Endometrium (tissue), 2 donors: ENCODE data around the gene POLA2.
A peak's percentile ranks its signal among the peaks of the same experiment; 100 is the strongest.
"Not testable (repeated sequence)": the region's sequence is repeated elsewhere in the genome, so short reads cannot be mapped to it uniquely, and the experiment has no call there.

Source experiments
- FAIRE-seq: peaks from 2 replicates; lab custom pipeline; 2012; peaks lifted over from hg19 to GRCh38; lab: Jason Lieb, UNC
- donor health status: control.
- donor health status: control.

POLA2 gene

GRCh38 chr11:65241692-65242091 is 20.1 kb upstream of the POLA2 start:
- no peak for FAIRE-seq

- FAIRE-seq: no peak
These were observed 19.4 kb upstream of the POLA2 start for GRCh38 chr11:65242389-65242788.

- FAIRE-seq: no peak
These were observed 18.0 kb upstream of the POLA2 start for GRCh38 chr11:65243797-65244196.

DNA sequence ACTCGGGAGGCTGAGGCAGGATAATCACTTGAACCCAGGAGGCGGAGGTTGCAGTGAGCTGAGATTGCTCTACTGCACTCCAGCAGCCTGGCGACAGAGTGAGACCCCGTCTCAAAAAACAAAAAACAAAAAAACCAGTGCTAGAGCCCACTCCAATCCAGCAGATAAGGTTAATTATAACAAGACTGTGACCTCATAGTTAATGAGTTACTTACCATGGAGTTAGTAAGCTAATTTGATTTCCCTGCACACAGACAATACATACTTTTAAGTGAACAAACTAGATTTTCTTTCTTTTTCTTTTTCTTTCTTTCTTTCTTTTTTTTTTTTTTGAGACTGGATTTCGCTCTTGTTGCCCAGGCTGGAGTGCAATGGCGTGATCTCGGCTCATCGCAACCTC is 16.7 kb upstream of the POLA2 start:
- not testable (repeated sequence) for FAIRE-seq

- no peak for FAIRE-seq
These were observed 15.3 kb upstream of the POLA2 start for GRCh38 chr11:65246506-65246905.

DNA sequence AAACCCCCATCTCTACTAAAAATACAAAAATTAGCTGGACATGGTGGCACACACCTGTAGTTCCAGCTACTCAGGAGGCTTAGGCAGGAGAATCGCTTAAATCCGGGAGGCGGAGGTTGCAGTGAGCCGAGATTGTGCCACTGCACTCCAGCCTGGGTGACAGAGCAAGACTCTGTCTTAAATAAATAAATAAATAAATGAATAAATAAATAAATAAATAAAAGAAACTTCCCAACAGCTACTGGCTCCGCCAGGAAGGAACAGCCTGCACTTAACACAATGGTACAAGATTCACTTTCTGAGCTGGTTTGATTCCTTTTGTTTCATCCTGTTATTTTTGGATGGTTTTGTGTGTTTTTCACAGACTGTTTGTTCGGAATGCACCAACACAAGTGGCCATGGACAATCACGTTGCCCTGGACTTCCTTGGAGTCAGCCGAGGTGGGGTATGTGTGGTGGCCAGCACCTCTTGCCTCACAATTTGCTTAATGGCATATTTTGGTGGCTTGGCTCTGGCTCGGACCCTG is 13.5 kb upstream of the POLA2 start:
- FAIRE-seq: not testable (repeated sequence)

DNA sequence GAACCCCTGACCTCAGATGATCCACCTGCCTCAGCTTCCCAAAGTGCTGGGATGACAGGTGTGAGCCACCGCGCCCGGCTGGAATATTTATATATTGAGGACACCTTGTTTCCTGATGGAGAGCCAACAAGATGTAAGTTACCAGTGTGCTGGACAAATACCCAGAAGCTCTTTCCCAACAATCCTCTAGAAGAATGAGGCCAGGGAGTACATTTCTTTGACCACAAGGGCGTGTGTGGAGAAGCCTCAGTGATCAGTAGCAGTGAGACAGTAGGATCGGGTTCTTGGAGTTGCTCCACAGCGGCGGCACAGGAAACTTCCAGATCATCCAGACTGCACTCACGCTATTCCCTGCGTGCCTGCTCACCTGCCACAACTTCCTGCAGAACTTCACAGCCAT is 10.3 kb upstream of the POLA2 start:
- FAIRE-seq: no peak

DNA sequence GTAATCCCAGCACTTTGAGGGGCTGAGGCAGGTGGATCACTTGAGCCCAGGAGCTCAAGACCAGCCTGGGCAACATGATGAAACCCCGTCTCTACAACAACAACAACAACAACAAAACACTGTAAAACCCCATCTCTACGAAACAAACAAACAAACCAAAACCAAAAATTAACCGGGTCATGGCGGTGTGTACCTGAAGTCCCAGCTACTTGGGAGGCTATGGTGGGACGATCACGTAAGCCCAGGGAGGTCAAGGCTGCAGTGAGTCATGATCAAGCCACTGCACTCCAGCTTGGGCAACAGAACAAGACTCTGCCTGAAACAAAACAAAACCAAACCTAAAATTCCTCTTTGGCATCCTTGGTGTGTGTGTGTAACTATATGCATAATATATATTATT is 7.0 kb upstream of the POLA2 start:
- FAIRE-seq: no peak

DNA sequence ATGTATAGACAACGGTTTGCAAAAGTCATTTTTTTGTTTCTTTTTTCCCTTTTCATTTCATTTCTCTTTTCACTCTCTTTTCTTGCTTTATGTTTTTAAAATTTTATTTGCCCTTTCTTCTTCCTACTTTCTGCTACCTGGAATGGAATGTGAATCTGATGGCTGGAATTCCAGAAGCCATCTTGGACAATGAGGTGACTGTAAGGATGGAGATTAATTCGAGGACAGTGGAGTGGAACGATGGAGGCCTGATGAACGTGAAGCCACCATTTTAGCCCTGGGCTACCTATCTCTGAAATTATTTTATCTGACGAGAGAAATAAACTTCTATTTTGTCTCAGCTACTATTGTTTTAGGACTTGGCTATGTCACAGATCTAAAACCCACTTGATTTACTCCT is 2.8 kb upstream of the POLA2 start:
- FAIRE-seq: no peak

- no peak for FAIRE-seq
These were observed 1.5 kb upstream of the POLA2 start for GRCh38 chr11:65260302-65260701.

DNA sequence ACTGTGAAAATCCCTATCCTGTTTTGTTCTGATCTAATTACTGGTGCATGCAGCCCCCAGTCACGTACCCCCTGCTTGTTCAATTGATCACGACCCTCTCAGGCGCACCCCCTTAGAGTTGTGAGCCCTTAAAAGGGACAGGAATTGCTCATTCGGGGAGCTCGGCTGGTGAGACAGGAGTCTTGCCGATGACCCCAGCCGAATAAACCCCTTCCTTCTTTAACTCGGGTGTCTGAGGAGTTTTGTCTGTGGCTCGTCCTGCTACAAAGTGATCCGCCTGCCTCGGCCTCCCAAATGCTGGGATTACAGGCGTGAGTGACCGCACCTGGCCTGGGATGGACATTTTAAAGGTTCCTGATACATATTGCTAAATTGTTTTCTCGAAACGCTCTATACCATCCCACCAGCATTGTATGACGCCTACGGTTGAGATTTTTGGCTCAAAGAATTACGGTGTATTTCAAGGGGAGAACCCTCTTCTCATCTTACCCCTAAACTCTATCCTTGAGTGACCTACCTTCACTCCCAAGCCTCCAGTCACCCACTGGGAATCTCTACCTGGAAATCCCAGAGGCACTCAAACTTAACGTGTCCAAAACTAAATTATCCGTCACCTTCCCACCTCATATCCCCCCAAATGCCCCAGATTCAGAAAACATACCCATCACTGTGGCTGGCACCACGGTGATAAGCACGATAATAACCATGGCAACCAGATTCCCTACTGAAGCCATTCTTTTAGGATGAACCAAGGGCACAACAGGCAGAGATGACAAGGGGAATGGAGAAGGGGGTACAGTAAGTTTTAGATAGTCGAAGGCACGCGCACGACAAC is 789 bp upstream of the POLA2 start:
- FAIRE-seq: no peak

DNA sequence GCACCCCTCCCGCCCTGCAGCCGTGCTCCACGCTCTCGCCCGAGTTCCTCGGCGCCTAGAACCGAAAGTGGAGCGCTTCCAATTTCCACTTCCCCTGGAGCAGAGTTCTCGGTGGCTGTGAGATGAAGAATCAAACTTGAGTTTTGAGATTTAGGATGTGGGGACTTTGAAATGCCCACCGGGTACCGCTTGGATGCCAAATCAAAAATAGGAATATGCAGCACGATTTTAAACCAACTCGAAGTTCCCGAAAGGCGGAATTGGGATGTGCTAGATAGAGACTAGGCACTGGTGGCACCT is 569 bp downstream of the POLA2 start:
- no peak for FAIRE-seq

GRCh38 chr11:65262776-65263175 is 1.0 kb downstream of the POLA2 start:
- no peak for FAIRE-seq

- FAIRE-seq: not testable (repeated sequence)
These were observed 3.0 kb downstream of the POLA2 start for GRCh38 chr11:65264747-65265146.

- no peak for FAIRE-seq
These were observed 4.4 kb downstream of the POLA2 start for GRCh38 chr11:65266210-65266609.

DNA sequence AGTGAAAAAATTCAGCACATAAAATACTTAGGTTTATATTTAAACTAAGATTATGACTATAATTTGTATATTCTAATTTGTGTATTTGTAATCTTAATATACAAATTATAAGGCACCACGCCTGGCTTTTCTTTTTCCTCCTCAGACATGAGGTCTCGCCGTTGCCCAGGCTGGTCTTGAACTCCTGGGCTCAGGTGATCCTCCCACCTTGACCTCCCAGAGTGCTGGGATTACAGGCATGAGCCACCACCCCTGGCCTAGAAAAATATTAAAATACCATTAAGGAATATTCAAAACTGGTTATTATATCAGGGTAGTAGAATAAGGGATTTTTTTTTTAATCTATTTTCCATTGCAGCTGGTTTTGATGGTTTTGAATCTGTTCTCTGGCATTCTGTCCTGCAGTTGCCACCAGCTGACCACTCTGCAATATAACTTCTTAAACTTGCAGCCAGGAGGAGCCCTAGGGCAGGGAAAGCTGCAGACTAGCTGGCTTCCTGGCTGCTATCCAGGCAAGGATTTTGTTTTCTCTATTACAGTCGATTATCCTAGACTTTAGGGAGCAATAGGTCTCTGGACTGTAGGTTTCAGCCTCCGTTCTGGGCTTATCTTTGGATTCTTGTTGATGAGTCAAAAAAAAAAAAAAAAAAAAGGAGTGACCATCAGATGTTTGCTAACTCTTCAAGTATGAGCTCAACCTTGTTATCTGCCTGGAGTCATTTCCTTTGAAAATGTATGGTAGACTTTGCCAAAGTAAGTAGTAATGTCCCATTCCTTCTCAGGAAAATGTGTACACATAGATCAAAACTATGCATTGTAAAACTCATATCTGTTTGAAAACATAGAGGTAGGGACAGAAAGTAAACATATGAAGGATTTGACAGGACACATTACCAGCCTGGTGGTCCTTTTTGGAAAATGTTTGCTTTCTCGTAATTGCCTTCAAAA is 13.2 kb downstream of the POLA2 start:
- FAIRE-seq: peak; percentile 33

DNA sequence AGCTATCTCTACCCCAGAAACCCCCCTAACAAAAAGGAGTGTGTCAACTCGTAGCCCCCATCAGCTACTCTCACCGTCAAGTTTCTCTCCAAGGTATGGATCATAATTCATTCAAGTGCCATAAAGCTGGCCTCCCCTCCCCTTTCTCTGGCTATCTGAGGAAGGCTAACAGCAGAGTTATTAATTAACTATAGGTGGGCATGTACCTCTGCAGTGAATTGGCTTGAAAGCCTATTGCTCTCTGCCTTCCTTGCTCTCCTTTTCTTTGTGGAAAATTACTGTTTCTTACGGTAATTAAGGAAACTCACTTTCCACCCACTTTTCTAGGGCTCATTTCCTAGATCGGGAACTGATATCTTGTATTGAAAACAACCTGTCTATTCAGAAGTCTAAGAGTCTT is 14.1 kb downstream of the POLA2 start:
- no peak for FAIRE-seq

DNA sequence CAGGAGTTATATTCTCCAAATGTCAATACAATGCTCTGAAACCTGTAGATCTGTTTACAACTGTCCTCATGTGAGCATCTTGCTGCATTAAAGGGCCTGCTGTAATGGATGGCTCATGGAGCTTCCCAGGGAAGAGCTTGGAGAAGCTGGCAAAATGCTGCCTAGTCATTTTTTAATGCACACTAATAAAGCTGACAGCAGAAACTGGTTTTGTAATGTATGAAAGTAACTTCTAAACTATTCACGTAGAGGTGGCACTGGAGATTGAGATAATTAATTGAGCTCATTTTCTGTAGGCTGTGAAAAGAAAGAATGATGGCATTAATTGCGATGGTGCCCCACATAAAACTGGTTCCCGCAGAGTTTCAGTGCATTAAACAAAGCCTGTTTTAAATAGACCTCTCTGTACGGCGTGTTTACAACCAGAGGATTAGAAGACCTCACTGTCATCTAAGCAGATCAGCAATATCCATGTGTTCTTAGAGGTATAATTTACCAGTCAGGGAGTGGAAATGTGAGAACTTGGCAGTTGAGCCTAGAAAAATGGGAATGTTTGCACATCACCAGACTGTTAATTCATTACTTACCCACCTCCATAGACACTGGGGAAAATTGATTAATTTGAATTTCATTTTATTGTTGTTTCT is 16.0 kb downstream of the POLA2 start:
- no peak for FAIRE-seq

DNA sequence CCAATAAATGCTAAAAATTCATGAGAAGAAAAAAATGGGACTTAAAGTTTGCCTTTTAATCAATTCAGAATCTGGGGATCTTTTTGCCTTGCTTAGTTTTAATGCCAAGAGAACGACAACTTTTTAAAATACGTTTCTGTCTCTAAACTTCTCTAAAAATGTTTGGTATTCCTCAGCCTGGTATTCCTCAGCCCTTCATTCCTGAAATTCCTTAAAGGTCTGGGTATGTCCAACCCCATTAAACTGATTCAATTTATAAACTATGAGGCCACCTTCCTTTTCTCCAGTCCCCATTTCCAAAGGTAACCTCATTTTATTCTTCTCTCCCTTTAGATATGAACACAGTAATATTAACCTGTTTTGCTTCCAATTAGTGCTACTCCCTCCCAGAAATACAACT is 16.6 kb downstream of the POLA2 start:
- no peak for FAIRE-seq

- FAIRE-seq: no peak
These were observed 17.5 kb downstream of the POLA2 start for GRCh38 chr11:65279279-65279678.

DNA sequence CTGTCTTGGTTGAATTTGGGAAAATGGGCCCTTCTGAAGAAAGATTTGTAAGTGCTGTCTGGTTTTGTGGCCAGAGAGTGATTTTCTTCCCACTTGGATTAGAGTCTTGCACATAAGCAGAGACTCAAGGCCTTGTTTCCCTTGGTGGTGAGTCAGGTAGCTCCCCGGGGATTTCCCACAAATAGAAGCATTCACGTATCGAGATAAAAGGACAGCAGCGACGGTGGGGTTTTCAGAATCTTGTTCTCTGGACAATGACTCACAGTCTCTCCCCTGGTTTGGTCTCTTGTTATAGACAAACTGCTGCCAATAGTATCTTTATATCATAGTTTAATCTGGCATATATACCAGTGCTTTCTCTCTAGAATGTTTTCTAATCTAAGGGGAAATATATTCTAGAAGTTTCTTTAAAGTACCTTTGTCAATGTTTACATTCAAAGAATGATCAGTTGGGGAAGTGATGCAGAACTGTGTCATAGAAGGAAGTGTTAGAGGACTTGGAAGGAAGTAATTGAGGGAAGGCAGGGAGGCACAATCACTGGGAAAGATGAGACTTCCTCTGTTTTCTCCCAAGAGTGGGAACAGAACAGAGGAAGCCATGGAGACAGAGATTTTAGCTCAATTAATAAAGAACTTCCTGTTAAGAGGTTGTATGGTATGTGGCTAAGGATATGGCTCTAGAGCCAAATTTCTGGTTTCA is 18.1 kb downstream of the POLA2 start:
- FAIRE-seq: no peak

DNA sequence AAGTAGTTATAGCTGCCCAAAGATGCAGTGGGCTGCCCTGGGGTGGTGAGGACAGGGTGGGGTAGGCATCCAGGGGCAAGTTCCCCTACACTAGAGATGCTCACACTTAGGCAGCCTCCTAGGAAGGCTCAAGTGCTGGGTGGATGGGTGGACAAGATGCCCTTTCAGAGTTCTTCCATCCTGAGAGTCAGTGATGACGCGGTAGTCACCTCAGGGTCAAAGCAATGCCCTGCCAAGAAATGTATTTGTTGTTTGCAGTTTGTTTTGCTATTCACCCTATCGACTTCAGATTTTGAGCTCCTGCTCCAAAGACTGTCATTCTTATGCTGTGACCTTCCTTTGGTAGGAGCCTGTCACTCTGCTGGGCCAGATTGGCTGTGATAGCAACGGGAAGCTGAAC is 18.9 kb downstream of the POLA2 start:
- FAIRE-seq: no peak
